IPS-18c (cell line): Measurements from ENCODE around the gene EYS.

Experiments
- H3K4me3 ChIP-seq: 2 replicates; pipeline ENCODE4 v1.7.0; 2013; ENCODE audit warnings: low read depth, mild to moderate bottlenecking, low read length, moderate library complexity; ENCODE audit not compliant: insufficient read depth
- H3K9me3 ChIP-seq: one replicate; pipeline ENCODE4 v1.6.1; 2013; ENCODE audit warnings: mild to moderate bottlenecking, low read length, moderate library complexity; ENCODE audit not compliant: control insufficient read depth, insufficient read depth

The EYS gene

DNA sequence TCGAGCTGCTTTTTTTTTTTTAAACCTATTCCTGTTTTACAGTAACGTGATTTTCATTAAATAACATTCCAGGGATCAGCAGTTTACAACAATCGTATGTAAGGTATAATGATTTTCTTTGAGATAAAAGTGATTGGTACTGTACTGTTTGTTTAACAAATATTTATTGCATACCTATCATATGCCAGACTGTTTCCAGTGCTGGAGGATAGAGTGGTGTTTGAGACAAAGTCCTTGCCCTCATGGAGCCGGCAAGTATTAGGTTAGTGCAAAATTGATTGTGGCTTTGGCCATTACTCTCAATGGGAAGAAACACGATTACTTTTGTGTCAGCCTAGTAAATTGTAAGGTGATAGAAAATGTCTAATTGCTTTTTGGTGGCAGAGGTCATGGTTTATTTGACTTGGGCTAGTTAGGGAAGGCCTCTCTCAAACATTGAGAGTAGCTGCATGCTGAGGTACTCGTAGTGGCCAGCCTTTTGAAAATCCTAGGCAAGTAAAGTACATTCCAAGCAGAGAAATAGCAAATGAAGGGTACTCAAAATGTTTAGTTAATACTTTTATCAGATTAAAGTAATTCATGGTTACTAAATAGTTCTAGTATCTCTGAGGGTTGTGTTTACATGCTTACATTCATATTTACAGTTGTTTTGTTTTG lies 2035.8 kb downstream of the EYS start:
- H3K4me3 ChIP-seq = no peak overlapping the region

More for the DNA sequence above, 2035.8 kb downstream of the EYS start:
- peaks cover 2% of the 10 kb centered on the region for H3K9me3 ChIP-seq
